GM21786 (cell line): ENCODE results near the gene C11orf42.

Experiments used
- ATAC-seq: cut with Tn5 transposase; IDR thresholded peaks from one replicate; pipeline ENCODE4 v1.9.1; 2021; ENCODE audit not compliant: unreplicated experiment

C11orf42 gene

GRCh38 chr11:6205366-6205765 lies at the start of gene C11orf42:
TSS of gene C11orf42 (plus strand) at chr11:6205557. CDS start at chr11:6205616, 59 bp downstream.
- ATAC-seq, result no peak

- no peak for ATAC-seq
Measured at GRCh38 chr11:6156628-6157359, 48.6 kb upstream of the C11orf42 start.

- no peak for ATAC-seq
Measured at GRCh38 chr11:6170226-6170625, 35.1 kb upstream of the C11orf42 start, which contains the start of gene OR52B2. TSS of gene OR52B2 (minus strand) at chr11:6170326. CDS start at chr11:6170326, 0 bp downstream.

- ATAC-seq, result no peak
Measured at GRCh38 chr11:6175440-6175839, 29.9 kb upstream of the C11orf42 start.

GRCh38 chr11:6191742-6192141 lies 13.6 kb upstream of the C11orf42 start:
- no peak for ATAC-seq

- ATAC-seq, result no peak
Measured at GRCh38 chr11:6194065-6194581, 11.2 kb upstream of the C11orf42 start.

- no peak for ATAC-seq
Measured at GRCh38 chr11:6196396-6196795, 9.0 kb upstream of the C11orf42 start.

GRCh38 chr11:6197466-6198200 lies 7.7 kb upstream of the C11orf42 start:
- ATAC-seq, result no peak

- ATAC-seq, result no peak
Measured at GRCh38 chr11:6199174-6199810, 6.1 kb upstream of the C11orf42 start, which contains the start of gene OR52W1. TSS of gene OR52W1 (plus strand) at chr11:6199224. CDS start at chr11:6199224, 0 bp downstream.

GRCh38 chr11:6200975-6201374 lies 4.4 kb upstream of the C11orf42 start:
- ATAC-seq, result no peak

GRCh38 chr11:6201481-6201880 lies 3.9 kb upstream of the C11orf42 start:
- no peak for ATAC-seq

GRCh38 chr11:6202041-6202440 lies 3.3 kb upstream of the C11orf42 start:
- ATAC-seq, result no peak

- peak; percentile 64 for ATAC-seq
Measured at GRCh38 chr11:6203327-6203726, 2.0 kb upstream of the C11orf42 start.

- no peak for ATAC-seq
Measured at GRCh38 chr11:6204706-6205105, 651 bp upstream of the C11orf42 start.

- ATAC-seq, result no peak
Measured at GRCh38 chr11:6206456-6207180, 1.3 kb downstream of the C11orf42 start.

- ATAC-seq, result no peak
Measured at GRCh38 chr11:6209801-6210200, 4.4 kb downstream of the C11orf42 start.

- ATAC-seq, result no peak
Measured at GRCh38 chr11:6210274-6210955, 5.1 kb downstream of the C11orf42 start.

- no peak for ATAC-seq
Measured at GRCh38 chr11:6214530-6214929, 9.2 kb downstream of the C11orf42 start.

- ATAC-seq, result no peak
Measured at GRCh38 chr11:6216501-6216900, 11.1 kb downstream of the C11orf42 start.

GRCh38 chr11:6217722-6218121 lies 12.4 kb downstream of the C11orf42 start:
- ATAC-seq, result no peak
